Neural cell (in vitro differentiated cells): ENCODE data around the gene SNRNP27. TPM values are rescaled to one million over a fixed set of nuclear protein-coding genes. Genes with fewer than 3 reads are reported as not detected.

Experiments
- H2AFZ ChIP-seq: fragments of 200-600, 300-800 bp; sonication (generic), shearing (Covaris generic); 2 replicates; pipeline ENCODE4 v1.6.0; 2014; ENCODE audit warnings: low read depth, mild to moderate bottlenecking, antibody characterized with exemption, low read length, moderate library complexity
- H3F3A ChIP-seq: fragments of 200-600 bp; shearing (Covaris generic); 2 replicates; pipeline ENCODE4 v1.6.1; 2016; ENCODE audit warnings: mild to moderate bottlenecking, moderate library complexity, mixed read lengths, antibody characterized with exemption, low read length; ENCODE audit not compliant: insufficient read depth, poor library complexity, severe bottlenecking
- H3K27ac ChIP-seq: fragments of 200-600, 300-800 bp; sonication (generic), shearing (Covaris generic); 2 replicates; pipeline ENCODE4 v1.5.1; 2014; ENCODE audit warnings: mild to moderate bottlenecking, low read length, moderate library complexity
- H3K27me3 ChIP-seq: fragments of 300-800, 200-600 bp; sonication (generic), shearing (Covaris generic); 2 replicates; pipeline ENCODE4 v1.6.0; 2014; ENCODE audit warnings: mild to moderate bottlenecking, low read depth, low read length, moderate library complexity; ENCODE audit not compliant: insufficient read depth
- H3K36me3 ChIP-seq: fragments of 300-800, 200-600 bp; sonication (generic), shearing (Covaris generic); 2 replicates; pipeline ENCODE4 v1.5.1; 2014; ENCODE audit warnings: mild to moderate bottlenecking, antibody characterized with exemption, low read length, moderate library complexity; ENCODE audit not compliant: insufficient read depth
- H3K4me2 ChIP-seq: fragments of 300-800, 200-600 bp; sonication (generic), shearing (Covaris generic); 2 replicates; pipeline ENCODE4 v1.6.0; 2014; ENCODE audit warnings: mild to moderate bottlenecking, low read length
- H3K4me3 ChIP-seq: fragments of 300-800, 200-600 bp; sonication (generic), shearing (Covaris generic); 2 replicates; pipeline ENCODE4 v1.5.1; 2014; ENCODE audit warnings: mild to moderate bottlenecking, low read length, moderate library complexity
- H3K79me2 ChIP-seq: fragments of 200-600 bp; shearing (Covaris generic); replicated peaks from 2 replicates; pipeline ENCODE4 v1.6.0; 2014; ENCODE audit warnings: mild to moderate bottlenecking, low read length, moderate library complexity; ENCODE audit not compliant: insufficient read depth
- H3K9ac ChIP-seq: fragments of 300-800, 200-600 bp; sonication (generic), shearing (Covaris generic); 2 replicates; pipeline ENCODE4 v1.6.1; 2016; ENCODE audit warnings: mild to moderate bottlenecking, low read length, mixed read lengths
- H3K9me2 ChIP-seq: fragments of 200-600 bp; shearing (Covaris generic); 2 replicates; pipeline ENCODE4 v1.6.1; 2016; ENCODE audit warnings: mild to moderate bottlenecking, low read length, mixed read lengths; ENCODE audit not compliant: insufficient read depth
- H3K9me3 ChIP-seq: fragments of 200-600, 300-800 bp; sonication (generic), shearing (Covaris generic); 2 replicates; pipeline ENCODE4 v1.6.1; 2016; ENCODE audit warnings: mild to moderate bottlenecking, mixed run types, low read length, moderate library complexity, mixed read lengths
- H4K20me1 ChIP-seq: fragments of 200-600 bp; shearing (Covaris generic); 2 replicates; pipeline ENCODE4 v1.6.1; 2016; ENCODE audit warnings: mild to moderate bottlenecking, mixed run types; ENCODE audit not compliant: insufficient read depth
- EP300 ChIP-seq: fragments of 450-650 bp; conservative IDR thresholded peaks from 2 replicates; pipeline ENCODE4 v1.6.1; 2014; ENCODE audit warnings: antibody characterized with exemption, mild to moderate bottlenecking, moderate library complexity; ENCODE audit not compliant: poor library complexity, severe bottlenecking
- EZH2 ChIP-seq: fragments of 200-600, 300-800 bp; shearing (Covaris generic), sonication (generic); IDR thresholded peaks from 2 replicates; pipeline ENCODE4 v1.6.1; 2014; ENCODE audit warnings: antibody characterized with exemption, low read length, borderline replicate concordance, mild to moderate bottlenecking; ENCODE audit not compliant: insufficient read depth, poor library complexity, severe bottlenecking
- MXI1 ChIP-seq: fragments of 450-650 bp; conservative IDR thresholded peaks from 2 replicates; pipeline ENCODE4 v1.6.1; 2014; ENCODE audit warnings: antibody characterized with exemption, mild to moderate bottlenecking; ENCODE audit not compliant: poor library complexity, severe bottlenecking
- POLR2AphosphoS5 ChIP-seq: IDR thresholded peaks from 2 replicates; pipeline ENCODE4 v1.6.1; 2012
- RAD21 ChIP-seq: fragments of 450-650 bp; conservative IDR thresholded peaks from 2 replicates; pipeline ENCODE4 v1.6.1; 2014; ENCODE audit warnings: antibody characterized with exemption, mild to moderate bottlenecking, moderate library complexity
- SMC3 ChIP-seq: fragments of 450-650 bp; conservative IDR thresholded peaks from 2 replicates; pipeline ENCODE4 v1.6.1; 2014; ENCODE audit warnings: antibody characterized with exemption, mild to moderate bottlenecking, moderate library complexity; ENCODE audit not compliant: poor library complexity
- TAF1 ChIP-seq: IDR thresholded peaks from 2 replicates; pipeline ENCODE4 v1.6.1; 2012; ENCODE audit warnings: low read depth
- polyA plus RNA-seq: library from polyadenylated mRNA; depleted of rRNA; stranded (reverse); fragments of >200 nt; gene quantifications from 2 replicates; pipeline ENCODE4 v1.2.3, GENCODE V29; 2014
- TF ChIP-seq, protein P1 (sequence below): IDR thresholded peaks from 2 replicates; pipeline ENCODE4 v1.6.1; 2012; ENCODE audit warnings: borderline replicate concordance
- TF ChIP-seq, protein P2 (sequence below): fragments of 450-650 bp; IDR thresholded peaks from 2 replicates; pipeline ENCODE4 v1.5.1; 2014; ENCODE audit warnings: antibody characterized with exemption, mild to moderate bottlenecking, moderate library complexity; ENCODE audit not compliant: poor library complexity, severe bottlenecking

The SNRNP27 gene
- polyA plus RNA-seq, 1 donor from 2014 or later = 90.7 TPM

DNA sequence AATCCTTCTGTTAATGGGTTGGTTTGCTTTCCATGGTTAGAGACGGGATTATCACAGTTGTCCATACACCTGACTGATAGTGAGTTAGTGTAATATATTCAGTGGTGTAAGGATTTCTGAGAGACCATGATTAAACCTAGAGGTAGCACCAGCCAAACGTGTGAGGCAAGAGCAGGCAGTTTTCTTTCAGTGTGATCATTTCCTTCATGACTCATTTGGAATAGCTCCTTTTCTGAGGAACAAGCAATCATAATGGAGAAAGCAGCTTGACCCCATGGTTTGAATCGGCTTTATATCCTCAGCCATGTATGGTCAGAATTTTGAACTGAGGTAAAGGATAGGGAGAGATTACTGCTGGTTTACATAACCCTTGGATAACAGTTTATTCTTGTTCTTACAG, 24.1 kb downstream of the SNRNP27 start:
- no peak overlapping the region for H2AFZ ChIP-seq
- no peaks in the 10 kb centered on the region for H3K27me3 ChIP-seq
- no peaks in the 10 kb centered on the region for H4K20me1 ChIP-seq
- peak overlapping the region; percentile 85 for H3K4me3 ChIP-seq
- no peaks in the 10 kb centered on the region for H3K9me3 ChIP-seq
- no peaks in the 10 kb centered on the region for H3K36me3 ChIP-seq
- H3K4me2 ChIP-seq = no peak overlapping the region
- TF ChIP-seq EZH2 (no peak), TAF1 (no peak), MXI1 (no peak), RAD21 (no peak), EP300 (no peak), POLR2AphosphoS5 (no peak), SMC3 (no peak)
- TF ChIP-seq, protein P1, sequence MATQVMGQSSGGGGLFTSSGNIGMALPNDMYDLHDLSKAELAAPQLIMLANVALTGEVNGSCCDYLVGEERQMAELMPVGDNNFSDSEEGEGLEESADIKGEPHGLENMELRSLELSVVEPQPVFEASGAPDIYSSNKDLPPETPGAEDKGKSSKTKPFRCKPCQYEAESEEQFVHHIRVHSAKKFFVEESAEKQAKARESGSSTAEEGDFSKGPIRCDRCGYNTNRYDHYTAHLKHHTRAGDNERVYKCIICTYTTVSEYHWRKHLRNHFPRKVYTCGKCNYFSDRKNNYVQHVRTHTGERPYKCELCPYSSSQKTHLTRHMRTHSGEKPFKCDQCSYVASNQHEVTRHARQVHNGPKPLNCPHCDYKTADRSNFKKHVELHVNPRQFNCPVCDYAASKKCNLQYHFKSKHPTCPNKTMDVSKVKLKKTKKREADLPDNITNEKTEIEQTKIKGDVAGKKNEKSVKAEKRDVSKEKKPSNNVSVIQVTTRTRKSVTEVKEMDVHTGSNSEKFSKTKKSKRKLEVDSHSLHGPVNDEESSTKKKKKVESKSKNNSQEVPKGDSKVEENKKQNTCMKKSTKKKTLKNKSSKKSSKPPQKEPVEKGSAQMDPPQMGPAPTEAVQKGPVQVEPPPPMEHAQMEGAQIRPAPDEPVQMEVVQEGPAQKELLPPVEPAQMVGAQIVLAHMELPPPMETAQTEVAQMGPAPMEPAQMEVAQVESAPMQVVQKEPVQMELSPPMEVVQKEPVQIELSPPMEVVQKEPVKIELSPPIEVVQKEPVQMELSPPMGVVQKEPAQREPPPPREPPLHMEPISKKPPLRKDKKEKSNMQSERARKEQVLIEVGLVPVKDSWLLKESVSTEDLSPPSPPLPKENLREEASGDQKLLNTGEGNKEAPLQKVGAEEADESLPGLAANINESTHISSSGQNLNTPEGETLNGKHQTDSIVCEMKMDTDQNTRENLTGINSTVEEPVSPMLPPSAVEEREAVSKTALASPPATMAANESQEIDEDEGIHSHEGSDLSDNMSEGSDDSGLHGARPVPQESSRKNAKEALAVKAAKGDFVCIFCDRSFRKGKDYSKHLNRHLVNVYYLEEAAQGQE = no peak
- TF ChIP-seq, protein P2, sequence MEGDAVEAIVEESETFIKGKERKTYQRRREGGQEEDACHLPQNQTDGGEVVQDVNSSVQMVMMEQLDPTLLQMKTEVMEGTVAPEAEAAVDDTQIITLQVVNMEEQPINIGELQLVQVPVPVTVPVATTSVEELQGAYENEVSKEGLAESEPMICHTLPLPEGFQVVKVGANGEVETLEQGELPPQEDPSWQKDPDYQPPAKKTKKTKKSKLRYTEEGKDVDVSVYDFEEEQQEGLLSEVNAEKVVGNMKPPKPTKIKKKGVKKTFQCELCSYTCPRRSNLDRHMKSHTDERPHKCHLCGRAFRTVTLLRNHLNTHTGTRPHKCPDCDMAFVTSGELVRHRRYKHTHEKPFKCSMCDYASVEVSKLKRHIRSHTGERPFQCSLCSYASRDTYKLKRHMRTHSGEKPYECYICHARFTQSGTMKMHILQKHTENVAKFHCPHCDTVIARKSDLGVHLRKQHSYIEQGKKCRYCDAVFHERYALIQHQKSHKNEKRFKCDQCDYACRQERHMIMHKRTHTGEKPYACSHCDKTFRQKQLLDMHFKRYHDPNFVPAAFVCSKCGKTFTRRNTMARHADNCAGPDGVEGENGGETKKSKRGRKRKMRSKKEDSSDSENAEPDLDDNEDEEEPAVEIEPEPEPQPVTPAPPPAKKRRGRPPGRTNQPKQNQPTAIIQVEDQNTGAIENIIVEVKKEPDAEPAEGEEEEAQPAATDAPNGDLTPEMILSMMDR = no peak
- H3K9ac ChIP-seq = no peak overlapping the region
- no peak overlapping the region for H3K27ac ChIP-seq
- no peaks in the 10 kb centered on the region for H3K9me2 ChIP-seq
- no peaks in the 10 kb centered on the region for H3F3A ChIP-seq
- peaks cover 25% of the 10 kb centered on the region for H3K79me2 ChIP-seq

DNA sequence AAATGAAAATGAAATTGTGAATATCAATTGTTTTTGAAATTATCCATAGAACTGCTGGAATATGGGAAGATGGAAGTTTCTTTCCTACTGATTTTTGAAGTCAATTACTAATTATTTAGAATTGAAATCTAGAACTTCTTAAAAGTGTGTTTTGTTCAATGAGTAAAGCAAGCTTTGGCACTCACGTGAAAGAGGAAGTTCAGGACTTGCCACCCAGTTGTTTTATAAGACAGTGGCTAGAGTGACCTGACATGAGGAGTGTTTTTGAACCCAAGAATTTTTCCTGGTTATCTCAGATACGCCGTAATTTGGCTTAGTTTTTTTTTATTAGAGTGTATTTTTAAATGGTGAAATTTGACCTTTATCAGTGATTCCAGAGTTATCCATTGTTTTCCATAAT, 24.6 kb downstream of the SNRNP27 start:
- H3K27ac ChIP-seq = no peak overlapping the region
- no peak overlapping the region for H3K9ac ChIP-seq
- no peaks in the 10 kb centered on the region for H4K20me1 ChIP-seq
- no peaks in the 10 kb centered on the region for H3K9me3 ChIP-seq
- no peak overlapping the region for H3K4me3 ChIP-seq
- H3K27me3 ChIP-seq = no peaks in the 10 kb centered on the region
- no peaks in the 10 kb centered on the region for H3K9me2 ChIP-seq
- H2AFZ ChIP-seq = no peak overlapping the region
- peaks cover 5% of the 10 kb centered on the region for H3K36me3 ChIP-seq
- H3F3A ChIP-seq = no peaks in the 10 kb centered on the region
- H3K79me2 ChIP-seq = peaks cover 25% of the 10 kb centered on the region
- H3K4me2 ChIP-seq = no peak overlapping the region
- no peak for TF ChIP-seq RAD21
- TF ChIP-seq SMC3 = no peak
- TF ChIP-seq, protein P2 = no peak
- TF ChIP-seq, protein P1 = no peak
- no peak for TF ChIP-seq EP300
- no peak for TF ChIP-seq TAF1
- TF ChIP-seq EZH2 = no peak
- TF ChIP-seq MXI1 = no peak
- no peak for TF ChIP-seq POLR2AphosphoS5
